SK-N-MC (cell line): Measurements from ENCODE around the gene AFF3.

Experiments used
- EZH2 ChIP-seq: fragments of 200-600 bp; sonication (generic); IDR thresholded peaks from one replicate; pipeline ENCODE4 v1.6.1; 2017; ENCODE audit warnings: antibody characterized with exemption
- POLR2AphosphoS5 ChIP-seq: IDR thresholded peaks from 2 replicates; pipeline ENCODE4 v1.6.1; 2012; ENCODE audit warnings: mild to moderate bottlenecking, low read depth, low read length, borderline replicate concordance

DNA sequence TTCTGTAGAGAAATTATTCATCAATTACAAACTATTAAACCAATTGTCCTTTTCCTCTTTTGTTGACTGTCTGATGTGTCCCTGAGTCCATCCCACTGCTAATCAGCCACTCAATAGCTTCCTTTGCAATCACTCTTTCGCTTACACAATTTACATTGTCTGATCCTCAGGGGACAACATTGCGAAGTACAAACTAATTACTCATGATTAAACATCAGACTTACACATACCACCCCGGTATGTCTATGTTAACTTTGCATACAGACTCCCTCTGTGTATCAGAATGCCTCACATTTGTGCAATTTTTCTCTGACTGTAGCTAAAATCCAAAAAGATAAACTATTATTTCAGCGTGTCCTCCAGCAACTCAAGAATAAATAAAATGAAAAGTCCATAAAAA, 388.2 kb downstream of the AFF3 start:
- TF ChIP-seq EZH2 (no peak), POLR2AphosphoS5 (no peak)
